Mesenteric fat pad (tissue), 1 donor: Measurements from ENCODE around the gene CTNNA3. TPM values are rescaled to one million over a fixed set of nuclear protein-coding genes. Genes with fewer than 3 reads are reported as not detected.

Experiments
- DNase-seq: peaks from one replicate; pipeline ENCODE4 v3.0.0-alpha.2; 2020; ENCODE audit warnings: low spot score
- total RNA-seq: library from RNA; stranded (reverse); fragmentation: NEBNext Ultra II Directional; extraction: Animal tissue kit (Norgen Biotek cat#: 25700); gene quantifications from one replicate; pipeline ENCODE4 v1.2.1, GENCODE V29; 2021
- donor health status: DM: yes; HTN: yes; CAD: no.

CTNNA3 gene
- total RNA-seq, 1 donor from 2014 or later: 0.10 TPM

- no peak for DNase-seq
Observed at GRCh38 chr10:66886848-66887247, 809.1 kb downstream of the CTNNA3 start.

GRCh38 chr10:66882271-66882670 lies 813.7 kb downstream of the CTNNA3 start:
- no peak for DNase-seq

- DNase-seq: no peak
Observed at GRCh38 chr10:66881814-66882213, 814.2 kb downstream of the CTNNA3 start.

- no peak for DNase-seq
Observed at GRCh38 chr10:66880826-66881225, 815.2 kb downstream of the CTNNA3 start.

- DNase-seq: no peak
Observed at GRCh38 chr10:66880292-66880691, 815.7 kb downstream of the CTNNA3 start.

- no peak for DNase-seq
Observed at GRCh38 chr10:66877361-66877760, 818.6 kb downstream of the CTNNA3 start.

GRCh38 chr10:66869635-66870034 lies 826.4 kb downstream of the CTNNA3 start:
- DNase-seq: no peak

GRCh38 chr10:66862687-66863258 lies 833.2 kb downstream of the CTNNA3 start:
- no peak for DNase-seq

- DNase-seq: no peak
Observed at GRCh38 chr10:66860376-66860945, 835.5 kb downstream of the CTNNA3 start.

- DNase-seq: no peak
Observed at GRCh38 chr10:66852811-66853210, 843.2 kb downstream of the CTNNA3 start.

GRCh38 chr10:66848856-66849255 lies 847.1 kb downstream of the CTNNA3 start:
- DNase-seq: no peak

GRCh38 chr10:66844176-66844942 lies 851.6 kb downstream of the CTNNA3 start:
- DNase-seq: no peak

- DNase-seq: no peak
Observed at GRCh38 chr10:66843396-66843795, 852.6 kb downstream of the CTNNA3 start.

GRCh38 chr10:66842867-66843266 lies 853.1 kb downstream of the CTNNA3 start:
- DNase-seq: no peak

GRCh38 chr10:66842371-66842770 lies 853.6 kb downstream of the CTNNA3 start:
- DNase-seq: no peak

GRCh38 chr10:66838656-66839055 lies 857.3 kb downstream of the CTNNA3 start:
- no peak for DNase-seq

GRCh38 chr10:66837990-66838389 lies 858.0 kb downstream of the CTNNA3 start:
- no peak for DNase-seq

- DNase-seq: no peak
Observed at GRCh38 chr10:66837335-66837734, 858.7 kb downstream of the CTNNA3 start.

- no peak for DNase-seq
Observed at GRCh38 chr10:66836771-66837170, 859.2 kb downstream of the CTNNA3 start.

GRCh38 chr10:66836057-66836456 lies 859.9 kb downstream of the CTNNA3 start:
- DNase-seq: no peak

- DNase-seq: no peak
Observed at GRCh38 chr10:66835400-66835799, 860.6 kb downstream of the CTNNA3 start.

GRCh38 chr10:66834802-66835201 lies 861.2 kb downstream of the CTNNA3 start:
- no peak for DNase-seq

GRCh38 chr10:66833861-66834260 lies 862.1 kb downstream of the CTNNA3 start:
- no peak for DNase-seq
